Endometrial microvascular endothelial cells (primary cell): Measurements from ENCODE around the gene PTPRG. TPM values are rescaled to one million over a fixed set of nuclear protein-coding genes. Genes with fewer than 3 reads are reported as not detected.

Experiments
- in situ Hi-C: cut with HindIII; loops from 2 replicates; pipeline ENCODE4 v1.10.0; 2017; ENCODE audit warnings: low sequenced_read_pairs, low pct_unique_long_range_greater_than_20kb; ENCODE audit errors: inconsistent ontology term
- total RNA-seq: library from RNA; depleted of rRNA; stranded (reverse); fragments of >200 nt; gene quantifications from one replicate; pipeline ENCODE4 v1.2.3, GENCODE V29; 2015; ENCODE audit errors: inconsistent ontology term

PTPRG gene
- total RNA-seq, 1 donor from 2014 or later = 13.1 TPM

- in situ Hi-C loops = no loop called here
These were observed 18.3 kb downstream of the PTPRG start for GRCh38 chr3:61579685-61580084.

DNA sequence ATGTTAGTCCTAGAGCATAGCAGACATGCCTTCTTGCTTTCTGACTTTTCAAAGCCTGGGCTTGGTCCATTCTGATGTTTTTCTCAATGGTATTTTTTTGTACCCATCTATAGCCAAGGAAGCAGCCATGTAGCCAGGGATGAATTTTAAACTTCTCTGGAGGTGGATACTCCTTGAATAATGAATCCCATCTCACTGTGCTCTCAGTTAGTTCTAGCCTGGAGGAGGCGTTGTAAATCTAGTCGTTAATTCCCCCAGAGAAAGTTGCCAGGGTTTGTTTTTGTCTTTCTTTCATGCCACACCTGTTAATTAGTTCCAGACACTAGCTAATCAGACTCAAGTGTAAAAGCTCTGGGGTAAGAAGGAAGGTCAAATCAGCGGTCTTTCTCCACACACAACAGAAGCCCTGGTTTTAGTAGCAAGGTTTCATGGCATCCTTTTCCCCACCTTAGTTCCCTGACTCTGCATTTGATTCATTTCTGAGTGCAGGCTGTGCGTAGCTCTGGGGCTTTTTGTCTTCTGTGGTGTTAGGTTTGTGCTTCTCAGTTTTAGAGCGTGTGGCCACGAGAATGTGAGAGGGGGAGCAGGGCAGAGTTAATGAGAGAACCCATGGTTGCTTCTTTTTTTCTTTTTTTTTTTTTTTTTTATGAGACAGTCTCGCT is 19.7 kb downstream of the PTPRG start:
- in situ Hi-C loops = no loop called here

GRCh38 chr3:61582287-61582686 is 20.9 kb downstream of the PTPRG start:
- in situ Hi-C loops = no loop called here

DNA sequence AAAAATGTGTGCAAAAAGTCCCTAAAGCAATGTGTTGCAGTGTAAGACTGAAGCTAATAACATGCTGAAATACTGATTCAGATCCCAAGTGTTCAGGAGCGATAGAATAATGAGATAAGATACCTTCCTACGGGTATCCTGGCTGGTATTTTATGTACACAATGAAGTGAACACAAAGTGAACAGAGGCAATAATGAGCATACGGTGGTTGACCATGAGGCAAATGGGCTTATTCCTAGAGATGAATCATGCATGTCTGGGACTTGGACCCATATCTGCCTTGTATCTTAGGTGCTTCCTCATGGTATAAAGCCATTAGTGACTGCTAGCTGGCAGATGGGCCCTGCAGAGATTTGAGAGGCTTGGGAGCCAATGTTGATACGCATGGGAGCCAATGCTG is 21.5 kb downstream of the PTPRG start:
- in situ Hi-C loops = no loop called here

DNA sequence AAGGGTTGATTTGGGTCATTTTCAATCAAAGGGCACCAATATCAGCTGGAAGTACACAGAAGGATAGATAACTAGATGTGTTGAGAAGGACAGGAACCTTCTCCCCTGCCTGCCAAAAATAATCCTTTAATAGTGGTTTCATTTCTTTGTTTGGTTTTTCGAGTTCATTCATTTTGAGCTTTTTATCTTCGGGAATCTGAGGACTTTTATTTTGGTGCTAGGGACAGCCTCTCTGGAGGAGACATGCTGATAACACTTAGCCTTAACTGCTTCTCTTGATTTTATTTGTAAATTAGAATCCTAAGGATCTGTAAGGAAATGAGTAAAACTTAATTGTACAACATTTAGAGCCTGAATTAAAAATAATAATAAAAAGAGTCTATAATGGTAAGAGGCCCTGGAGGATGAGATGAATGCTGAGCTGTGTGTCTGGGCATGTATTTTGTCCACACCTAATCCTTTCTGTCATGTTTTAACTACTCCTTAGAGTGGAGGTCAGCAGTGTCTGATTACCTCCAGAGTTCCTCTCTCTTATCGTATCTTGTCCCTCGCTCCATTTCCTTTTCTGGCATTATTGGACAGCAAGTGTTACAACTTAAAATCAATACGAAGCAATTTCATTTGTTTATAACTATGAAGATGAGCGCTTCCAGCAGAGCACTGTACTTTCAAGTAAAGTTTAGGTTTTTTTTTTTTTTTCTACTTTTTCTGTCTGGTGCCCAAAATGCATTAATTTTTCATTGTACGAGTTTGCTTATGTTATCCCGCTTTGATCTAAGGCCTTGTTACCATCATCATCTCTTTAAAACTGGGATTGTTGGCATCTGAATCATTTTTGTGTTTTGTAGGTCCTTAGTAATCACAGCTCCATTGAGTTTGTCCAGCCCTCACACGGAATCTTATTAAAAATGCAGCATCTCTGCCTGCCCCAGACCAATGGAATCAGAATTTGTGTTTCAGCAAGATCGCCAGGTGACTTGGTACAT is 22.8 kb downstream of the PTPRG start:
- in situ Hi-C loops = no loop called here

DNA sequence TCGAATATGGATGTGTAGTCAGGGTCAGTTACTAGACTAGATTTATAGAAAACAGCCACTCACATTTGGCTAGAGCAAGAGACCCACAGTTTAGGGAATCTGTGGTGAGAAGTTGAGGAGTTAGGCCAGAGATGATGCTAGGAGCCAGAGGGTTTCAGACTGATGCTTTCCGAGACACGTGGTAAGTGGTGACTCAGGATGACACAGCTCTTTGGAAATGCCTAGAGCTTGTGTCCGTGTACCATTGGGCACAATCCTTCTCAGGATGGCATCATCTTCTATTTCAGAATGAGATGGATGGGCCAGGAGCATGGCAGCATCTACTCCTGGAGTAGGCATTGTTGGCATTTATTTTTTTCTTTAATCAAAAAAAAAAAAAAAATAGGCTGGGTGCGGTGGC is 28.5 kb downstream of the PTPRG start:
- in situ Hi-C loops = no loop called here

GRCh38 chr3:61591300-61591699 is 29.9 kb downstream of the PTPRG start:
- in situ Hi-C loops = no loop called here

- in situ Hi-C loops = no loop called here
These were observed 32.2 kb downstream of the PTPRG start for GRCh38 chr3:61593446-61594029.

GRCh38 chr3:61594144-61594963 is 33.0 kb downstream of the PTPRG start:
- in situ Hi-C loops = no loop called here

DNA sequence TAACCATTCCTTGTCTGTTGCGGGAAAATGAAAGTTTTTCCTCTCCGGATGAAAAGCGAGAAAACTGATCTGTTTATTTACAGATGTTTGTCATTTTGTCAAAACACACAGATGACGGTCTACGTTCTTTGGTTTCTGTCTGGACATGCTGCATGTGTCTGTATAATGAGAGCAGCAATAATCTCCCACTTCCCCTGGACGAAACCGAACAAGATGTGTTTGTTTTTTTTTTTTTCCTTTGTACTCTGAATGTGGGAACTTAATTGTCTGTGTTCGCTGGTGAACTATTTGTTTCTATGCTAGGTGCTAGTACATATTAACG is 33.6 kb downstream of the PTPRG start:
- in situ Hi-C loops = no loop called here

GRCh38 chr3:61595288-61595687 is 33.9 kb downstream of the PTPRG start:
- in situ Hi-C loops = no loop called here

GRCh38 chr3:61595826-61596225 is 34.5 kb downstream of the PTPRG start:
- in situ Hi-C loops = no loop called here

- in situ Hi-C loops = no loop called here
These were observed 36.5 kb downstream of the PTPRG start for GRCh38 chr3:61597906-61598305.

DNA sequence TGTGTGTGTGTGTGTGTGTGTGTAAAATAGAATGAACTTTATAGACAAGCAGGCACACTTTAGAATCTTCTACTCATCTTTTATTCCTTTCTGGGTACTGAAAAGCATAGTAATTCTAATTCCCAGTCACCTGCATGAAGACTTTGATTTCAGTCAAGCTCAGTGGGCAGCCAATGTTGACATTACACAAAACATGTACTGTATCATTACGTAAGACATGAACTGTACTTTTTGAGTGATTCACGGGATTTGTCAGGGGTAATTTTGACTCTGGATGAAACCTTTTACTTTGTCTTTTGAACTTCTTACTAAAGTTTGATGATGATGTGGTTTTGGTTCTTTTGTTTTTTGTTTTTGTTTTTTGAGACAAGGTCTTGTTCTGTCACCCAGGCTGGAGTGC is 38.8 kb downstream of the PTPRG start:
- in situ Hi-C loops = no loop called here

GRCh38 chr3:61601831-61602230 is 40.5 kb downstream of the PTPRG start:
- in situ Hi-C loops = no loop called here

DNA sequence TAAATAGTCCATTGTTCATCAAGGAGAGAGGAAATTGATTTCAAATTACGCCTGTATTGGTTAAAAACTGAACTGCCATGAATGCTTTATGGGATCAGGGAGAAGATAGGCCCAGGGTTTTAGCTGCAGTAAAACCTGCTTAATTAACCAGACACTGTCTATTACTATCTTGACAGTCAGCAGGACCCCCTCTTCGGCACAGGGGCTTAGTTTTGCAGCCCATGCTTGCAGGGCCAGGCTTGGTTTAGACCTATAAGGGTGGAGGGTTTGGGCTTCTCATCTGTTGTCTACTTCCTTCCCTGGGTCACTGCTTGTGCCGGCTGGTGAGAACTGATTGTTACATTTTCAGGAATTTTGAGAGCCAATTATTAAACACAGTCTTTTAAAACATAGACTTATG is 41.1 kb downstream of the PTPRG start:
- in situ Hi-C loops = no loop called here

GRCh38 chr3:61605589-61606175 is 44.3 kb downstream of the PTPRG start:
- in situ Hi-C loops = no loop called here

DNA sequence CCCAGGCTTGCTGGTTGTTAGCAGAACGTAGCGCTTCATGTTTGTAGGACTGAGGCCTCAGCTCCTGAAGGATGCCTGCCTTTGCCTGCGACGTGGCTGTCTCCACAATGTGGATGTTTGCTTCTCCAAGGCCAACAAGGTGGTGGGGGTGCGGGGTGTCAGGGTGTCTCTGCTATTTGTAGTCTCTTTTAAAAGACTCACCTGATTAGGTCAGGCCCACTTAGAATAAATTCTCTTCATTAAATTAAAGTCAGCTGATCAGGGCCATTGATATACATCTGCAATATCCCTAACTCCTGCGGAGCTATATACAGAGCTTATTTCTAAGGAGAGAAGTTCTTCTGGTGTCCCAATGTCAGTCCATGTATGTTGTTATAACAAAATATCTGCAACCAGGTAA is 44.8 kb downstream of the PTPRG start:
- in situ Hi-C loops = no loop called here

GRCh38 chr3:61608072-61608471 is 46.7 kb downstream of the PTPRG start:
- in situ Hi-C loops = no loop called here
